GM21825 (cell line): ENCODE measurements around the gene SELENOF.

Experiments used
- ATAC-seq: cut with Tn5 transposase; IDR thresholded peaks from one replicate; pipeline ENCODE4 v1.9.1; 2021; ENCODE audit warnings: mild to moderate bottlenecking, moderate library complexity; ENCODE audit not compliant: unreplicated experiment

The SELENOF gene

GRCh38 chr1:86913896-86914600, at the start of gene SELENOF:
SELENOF (minus strand) TSS chr1:86914126; CDS start chr1:86914111, 15 bp downstream.
- ATAC-seq = peak; percentile 82

- no peak for ATAC-seq
Measured at GRCh38 chr1:86960548-86960947, 46.6 kb upstream of the SELENOF start.

GRCh38 chr1:86957221-86957620, 43.3 kb upstream of the SELENOF start:
- ATAC-seq = no peak

DNA sequence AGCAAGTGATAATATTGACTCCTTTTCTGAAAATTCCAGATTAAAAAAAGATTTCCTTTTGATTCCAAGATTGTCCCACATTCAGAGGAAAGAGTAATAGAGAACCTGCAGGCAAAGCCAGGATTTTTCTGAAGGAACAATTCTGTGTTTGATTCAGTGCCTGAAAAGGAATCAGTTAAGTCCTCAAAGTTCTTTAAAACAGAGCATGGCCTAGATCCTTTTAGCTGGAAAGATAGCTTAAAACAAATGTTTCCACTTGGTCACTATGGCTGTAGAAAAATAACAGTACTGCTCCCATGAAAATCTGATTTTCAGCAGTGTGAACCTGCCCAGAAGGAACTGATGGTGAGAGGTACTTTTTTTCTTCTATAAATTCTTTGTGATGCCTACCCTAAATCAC, 42.3 kb upstream of the SELENOF start:
- no peak for ATAC-seq

- no peak for ATAC-seq
Measured at GRCh38 chr1:86955678-86956077, 41.8 kb upstream of the SELENOF start.

- no peak for ATAC-seq
Measured at GRCh38 chr1:86953167-86953566, 39.2 kb upstream of the SELENOF start.

DNA sequence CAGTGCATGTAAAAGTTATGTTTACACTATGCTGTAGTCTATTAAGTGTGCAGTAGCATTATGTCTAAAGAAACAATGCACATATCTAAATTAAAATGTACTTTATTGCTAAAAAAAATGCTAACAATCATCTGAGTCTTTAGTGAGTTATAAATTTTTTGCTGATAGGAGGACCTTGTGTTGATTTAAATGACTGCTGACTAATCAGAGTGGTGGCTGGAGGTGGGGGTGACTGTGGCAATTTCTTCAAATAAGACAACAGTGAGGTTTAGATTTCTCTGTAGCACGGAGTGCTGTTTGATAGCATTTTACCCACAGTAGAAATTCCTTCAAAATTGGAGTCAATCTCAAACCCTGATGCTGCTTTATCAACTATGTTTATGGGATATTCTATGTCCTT, 37.5 kb upstream of the SELENOF start:
- no peak for ATAC-seq

GRCh38 chr1:86950712-86951419, 36.9 kb upstream of the SELENOF start:
- ATAC-seq = no peak

DNA sequence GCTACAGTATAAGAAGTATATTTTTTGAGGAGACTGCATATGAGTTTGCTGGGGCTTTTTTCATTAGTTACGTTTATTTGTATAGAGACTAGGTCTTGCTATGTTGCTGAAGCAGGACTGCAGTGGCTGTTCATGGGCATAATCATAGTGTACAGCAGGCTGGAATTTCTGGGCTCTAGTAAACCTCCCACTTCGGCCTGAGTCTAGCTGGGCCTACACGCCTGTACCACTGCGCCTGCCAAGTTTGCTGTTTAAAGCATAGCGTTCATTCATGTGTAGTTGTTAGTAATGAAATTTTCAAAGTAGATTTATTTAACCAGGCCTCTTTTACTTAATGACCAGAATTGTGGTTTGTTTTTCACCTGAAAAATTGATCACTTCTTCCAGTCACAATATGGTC, 34.3 kb upstream of the SELENOF start:
- ATAC-seq = no peak

DNA sequence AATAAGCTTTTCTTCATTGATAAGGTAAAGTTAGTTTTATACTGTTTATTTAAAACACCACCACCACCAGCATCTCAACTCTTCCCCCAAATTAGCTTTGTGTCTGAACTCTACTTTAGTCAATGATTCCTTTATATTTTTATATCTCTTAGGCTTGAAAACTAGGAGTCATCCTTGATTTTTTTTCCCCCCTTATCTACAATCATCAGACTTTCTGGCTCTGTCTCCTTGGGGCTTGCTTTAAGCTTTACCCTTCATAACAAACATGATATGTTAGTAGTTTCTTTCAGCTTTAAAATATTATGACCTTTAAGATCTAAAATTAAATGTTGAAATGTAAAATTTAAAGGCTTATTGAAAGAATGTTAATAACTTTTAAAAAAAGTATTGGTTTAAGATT, 28.8 kb upstream of the SELENOF start:
- no peak for ATAC-seq

DNA sequence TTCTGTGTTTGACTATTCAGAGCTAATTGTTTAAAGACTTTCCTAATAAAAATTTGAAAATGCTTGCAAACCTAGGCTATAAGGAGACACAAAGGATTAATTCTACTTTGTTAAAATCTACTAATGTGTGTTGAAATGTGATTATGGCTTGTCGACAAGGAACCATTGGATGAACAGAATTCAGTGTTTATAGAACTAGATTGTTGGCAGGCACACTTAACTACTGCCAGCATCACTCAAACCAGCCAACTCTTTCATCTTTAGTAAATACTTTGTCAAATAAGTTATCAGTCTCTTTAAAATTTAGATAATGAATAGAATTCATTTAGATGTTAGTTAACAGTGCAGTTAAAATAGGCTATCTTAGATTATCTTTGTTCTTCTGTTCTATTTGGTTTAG, 28.1 kb upstream of the SELENOF start:
- no peak for ATAC-seq

GRCh38 chr1:86940599-86940998, 26.7 kb upstream of the SELENOF start:
- no peak for ATAC-seq

- ATAC-seq = no peak
Measured at GRCh38 chr1:86939406-86939805, 25.5 kb upstream of the SELENOF start.

DNA sequence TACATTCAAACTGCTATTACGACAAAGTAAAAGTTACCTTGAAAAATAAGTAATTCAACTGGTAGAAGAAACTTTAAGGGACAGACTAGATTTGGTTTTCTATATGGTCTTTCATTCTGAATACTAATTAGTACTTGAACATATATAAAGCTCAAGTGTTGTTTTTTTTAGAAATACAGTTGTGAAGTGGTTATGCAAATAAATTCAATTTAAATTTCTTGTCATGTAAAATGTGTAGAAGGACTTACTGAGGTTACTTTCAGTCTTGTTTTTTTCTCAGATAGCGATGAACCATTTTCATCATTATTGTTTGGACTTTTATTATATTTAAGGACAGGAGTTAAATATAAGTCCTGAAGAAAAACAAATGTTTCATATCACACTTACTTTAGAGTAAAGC, 24.9 kb upstream of the SELENOF start:
- no peak for ATAC-seq

GRCh38 chr1:86938450-86938849, 24.5 kb upstream of the SELENOF start:
- ATAC-seq = no peak

DNA sequence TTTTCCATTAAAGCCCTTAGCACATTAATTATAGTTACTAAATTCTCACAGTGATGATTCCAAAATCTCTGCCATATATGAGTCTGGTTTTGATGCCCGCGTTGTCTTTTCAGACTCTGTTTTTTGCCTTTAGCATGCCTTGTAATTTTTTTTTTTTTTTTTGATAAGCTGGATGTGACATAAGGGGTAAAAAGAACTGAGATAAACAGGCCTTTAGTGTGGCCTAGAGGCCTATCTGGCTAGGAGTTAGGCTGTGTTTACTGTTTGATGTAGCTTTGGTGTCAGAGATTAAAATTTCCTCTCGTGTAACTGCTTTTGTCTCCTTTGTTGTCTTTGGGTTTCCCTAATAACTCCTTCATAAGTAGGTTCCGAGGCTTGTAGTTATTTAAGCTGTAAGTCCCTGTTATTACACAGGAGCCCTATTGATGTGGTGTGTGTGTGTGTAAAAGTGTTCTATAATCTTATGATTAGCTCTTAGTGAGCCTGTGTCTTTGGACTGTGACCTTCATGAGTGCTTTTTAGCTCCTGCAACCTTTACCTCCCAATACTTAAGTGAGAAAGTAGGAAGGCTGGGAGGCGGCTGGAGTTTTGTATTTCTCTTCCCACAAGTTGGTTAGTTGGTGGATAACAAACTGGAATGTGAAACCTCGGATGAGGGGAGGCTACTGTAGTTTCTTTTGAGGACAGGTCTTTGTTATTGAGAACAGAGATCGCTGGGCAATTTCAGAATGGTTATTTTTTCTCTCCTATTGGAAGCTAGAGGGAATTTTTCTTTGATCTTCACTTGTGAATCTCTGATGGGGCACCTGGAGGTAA, 19.8 kb upstream of the SELENOF start:
- ATAC-seq = no peak

DNA sequence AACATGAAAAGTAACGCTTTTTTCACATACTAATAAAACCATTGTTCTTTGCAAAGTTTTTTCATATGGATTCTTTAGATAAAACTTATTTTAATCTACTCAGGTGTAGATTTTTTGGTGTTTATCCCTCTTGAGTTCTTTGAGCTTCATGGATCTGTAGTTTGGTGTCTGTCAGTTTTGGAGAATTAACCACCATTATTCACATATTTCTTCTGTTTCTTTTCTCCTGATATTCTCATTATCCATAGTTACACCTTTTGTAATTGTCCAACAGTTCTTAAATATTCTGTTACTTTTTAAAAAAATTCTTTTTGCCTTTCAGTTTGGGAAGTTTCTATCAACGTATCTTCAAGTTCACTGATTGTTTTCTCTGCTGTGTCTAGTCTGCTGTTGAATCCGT, 19.1 kb upstream of the SELENOF start:
- ATAC-seq = no peak

DNA sequence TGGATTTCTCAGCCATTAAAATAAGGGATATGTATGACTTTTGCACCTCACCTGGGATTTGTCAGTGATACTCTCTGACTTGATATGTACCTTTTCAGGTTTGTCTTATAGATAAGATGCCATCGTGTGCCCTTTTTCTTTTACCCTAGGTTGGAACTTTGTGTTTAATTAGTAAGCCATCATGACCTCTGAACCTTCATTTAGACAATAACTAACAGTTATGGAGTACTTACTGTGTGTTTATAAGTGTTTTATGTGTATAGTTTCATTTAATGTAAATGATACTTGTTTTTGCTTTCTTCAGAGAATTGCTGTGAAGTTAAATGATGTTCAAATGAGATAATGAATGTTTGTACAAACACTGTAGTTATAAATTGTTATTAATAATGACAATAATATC, 14.9 kb upstream of the SELENOF start:
- no peak for ATAC-seq

DNA sequence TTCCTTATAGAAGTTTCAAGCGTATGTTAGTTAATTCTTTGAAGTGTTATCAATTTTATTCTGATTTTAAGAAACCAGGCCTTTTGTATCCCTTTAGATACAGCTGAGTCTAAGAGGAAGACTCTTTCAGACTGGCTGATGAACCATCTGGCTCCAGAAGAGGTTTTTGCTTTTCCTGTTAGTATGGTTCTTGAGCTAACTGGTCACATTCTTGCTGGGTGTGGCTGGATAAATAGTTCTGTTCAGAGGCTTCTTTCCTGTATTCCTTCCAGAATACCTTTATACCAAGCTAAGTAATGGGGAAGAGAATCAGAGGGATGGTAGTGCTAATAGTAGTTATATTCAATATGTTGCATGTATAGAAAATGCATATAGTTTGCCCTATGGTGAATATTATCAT, 13.0 kb upstream of the SELENOF start:
- ATAC-seq = no peak

GRCh38 chr1:86925742-86926141, 11.8 kb upstream of the SELENOF start:
- ATAC-seq = no peak

- no peak for ATAC-seq
Measured at GRCh38 chr1:86924324-86924960, 10.5 kb upstream of the SELENOF start.
